ENCODE data around the gene SLC8A2.
"Not testable (repeated sequence)": the region's sequence is repeated elsewhere in the genome, so short reads cannot be mapped to it uniquely, and the experiment has no call there.

The SLC8A2 gene

DNA sequence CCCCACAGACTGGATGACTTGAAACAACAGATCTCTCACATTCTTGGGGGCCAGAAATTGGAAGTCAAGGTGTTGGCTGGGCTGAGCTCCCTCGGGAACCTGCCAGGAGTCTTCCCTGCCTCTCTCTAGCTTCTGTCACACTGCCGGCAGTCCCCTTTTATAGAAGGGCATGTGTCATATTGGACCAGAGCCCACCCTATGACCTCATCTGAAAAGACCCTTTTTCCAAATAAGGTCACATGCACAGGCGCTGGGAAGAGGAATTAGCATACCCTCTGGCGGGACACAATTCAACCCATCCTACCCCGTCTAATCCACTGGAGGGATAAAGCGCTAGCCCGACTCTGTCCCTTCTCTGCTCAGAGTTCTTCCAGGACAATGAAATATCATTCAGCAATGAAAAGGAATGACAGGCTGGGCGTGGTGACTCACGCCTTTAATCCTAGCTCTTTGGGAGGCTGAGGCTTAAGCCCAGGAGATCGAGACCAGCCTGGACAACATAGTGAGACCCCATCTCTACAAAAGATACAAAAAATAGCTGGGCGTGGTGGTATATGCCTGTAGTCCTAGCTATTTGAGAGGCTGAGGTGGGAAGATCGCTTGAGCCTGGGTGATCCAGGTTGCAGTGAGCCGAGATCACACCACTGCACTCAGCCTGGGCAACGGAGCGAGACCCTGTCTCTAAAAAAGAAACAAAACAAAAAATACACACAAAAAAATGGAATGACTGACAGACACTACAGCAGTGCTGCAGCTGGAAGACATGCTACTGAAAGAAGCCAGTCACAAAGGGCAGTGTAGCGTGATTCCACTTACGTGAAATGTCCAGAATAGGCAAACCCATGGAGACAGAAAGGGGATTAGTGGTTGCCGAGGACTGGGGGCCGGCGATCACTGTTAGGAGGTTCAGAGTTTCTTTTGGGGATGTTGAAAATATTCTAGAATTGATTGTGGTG is 80.9 kb downstream of the SLC8A2 start:
- H3K4me1 ChIP-seq (ENCODE audit: insufficient read depth, low read length, severe bottlenecking): no peaks in the 10 kb centered on the region
- H3K4me2 ChIP-seq (ENCODE audit: low read length): no peak overlapping the region
- H2AFZ ChIP-seq (ENCODE audit: low read length): no peak overlapping the region
- H3K9me3 ChIP-seq (ENCODE audit: low read length): no peaks in the 10 kb centered on the region
- H4K20me1 ChIP-seq (ENCODE audit: insufficient read depth, low read length): no peaks in the 10 kb centered on the region
- TF ChIP-seq, protein P1, sequence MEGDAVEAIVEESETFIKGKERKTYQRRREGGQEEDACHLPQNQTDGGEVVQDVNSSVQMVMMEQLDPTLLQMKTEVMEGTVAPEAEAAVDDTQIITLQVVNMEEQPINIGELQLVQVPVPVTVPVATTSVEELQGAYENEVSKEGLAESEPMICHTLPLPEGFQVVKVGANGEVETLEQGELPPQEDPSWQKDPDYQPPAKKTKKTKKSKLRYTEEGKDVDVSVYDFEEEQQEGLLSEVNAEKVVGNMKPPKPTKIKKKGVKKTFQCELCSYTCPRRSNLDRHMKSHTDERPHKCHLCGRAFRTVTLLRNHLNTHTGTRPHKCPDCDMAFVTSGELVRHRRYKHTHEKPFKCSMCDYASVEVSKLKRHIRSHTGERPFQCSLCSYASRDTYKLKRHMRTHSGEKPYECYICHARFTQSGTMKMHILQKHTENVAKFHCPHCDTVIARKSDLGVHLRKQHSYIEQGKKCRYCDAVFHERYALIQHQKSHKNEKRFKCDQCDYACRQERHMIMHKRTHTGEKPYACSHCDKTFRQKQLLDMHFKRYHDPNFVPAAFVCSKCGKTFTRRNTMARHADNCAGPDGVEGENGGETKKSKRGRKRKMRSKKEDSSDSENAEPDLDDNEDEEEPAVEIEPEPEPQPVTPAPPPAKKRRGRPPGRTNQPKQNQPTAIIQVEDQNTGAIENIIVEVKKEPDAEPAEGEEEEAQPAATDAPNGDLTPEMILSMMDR (IDR thresholded peaks at IDR 0.05; ENCODE audit: low read length): no peak
- no peaks in the 10 kb centered on the region for H3K27me3 ChIP-seq (ENCODE audit: insufficient read depth, low read length)
- H3K36me3 ChIP-seq (ENCODE audit: insufficient read depth, low read length): no peaks in the 10 kb centered on the region
- no peak overlapping the region for H3K4me3 ChIP-seq (ENCODE audit: low read depth, low read length, poor library complexity, severe bottlenecking)
- H3K9ac ChIP-seq (ENCODE audit: low read length): no peak overlapping the region
- no peaks in the 10 kb centered on the region for H3K9me2 ChIP-seq (ENCODE audit: low read depth, low read length)
- no peaks in the 10 kb centered on the region for H3K79me2 ChIP-seq (ENCODE audit: insufficient read depth, low read length)
- H3F3A ChIP-seq (ENCODE audit: insufficient read depth, low read length): no peaks in the 10 kb centered on the region
- no peak overlapping the region for H3K27ac ChIP-seq (ENCODE audit: low read depth, low read length, poor library complexity, severe bottlenecking)

DNA sequence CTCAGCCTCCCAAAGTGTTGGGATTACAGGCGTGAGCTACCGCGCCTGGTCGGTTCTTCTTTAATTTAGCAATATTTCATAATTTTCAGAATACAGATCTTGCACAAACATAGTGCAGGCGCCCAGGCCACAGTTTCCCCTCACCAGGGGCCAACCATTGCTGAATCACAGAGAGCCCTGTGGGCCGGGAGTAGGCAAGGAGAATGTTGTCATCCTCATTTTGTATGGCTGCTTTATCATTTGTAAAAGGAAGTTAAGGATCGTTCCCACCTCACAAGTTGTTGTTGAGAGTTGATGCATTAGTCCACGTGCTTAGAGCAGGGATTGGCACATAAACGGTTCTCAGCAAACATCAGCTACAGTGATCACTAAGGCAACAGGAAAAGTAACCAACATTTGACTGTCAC is 82.5 kb downstream of the SLC8A2 start:
- no peaks in the 10 kb centered on the region for H3K79me2 ChIP-seq (ENCODE audit: insufficient read depth, low read length)
- no peak overlapping the region for H2AFZ ChIP-seq (ENCODE audit: low read length)
- H3K4me3 ChIP-seq (ENCODE audit: low read depth, low read length, poor library complexity, severe bottlenecking): no peak overlapping the region
- no peak overlapping the region for H3K27ac ChIP-seq (ENCODE audit: low read depth, low read length, poor library complexity, severe bottlenecking)
- H4K20me1 ChIP-seq (ENCODE audit: insufficient read depth, low read length): no peaks in the 10 kb centered on the region
- no peaks in the 10 kb centered on the region for H3K27me3 ChIP-seq (ENCODE audit: insufficient read depth, low read length)
- no peaks in the 10 kb centered on the region for H3F3A ChIP-seq (ENCODE audit: insufficient read depth, low read length)
- H3K4me1 ChIP-seq (ENCODE audit: insufficient read depth, low read length, severe bottlenecking): no peaks in the 10 kb centered on the region
- no peaks in the 10 kb centered on the region for H3K36me3 ChIP-seq (ENCODE audit: insufficient read depth, low read length)
- TF ChIP-seq EZH2 (IDR thresholded peaks at IDR 0.05; ENCODE audit: borderline replicate concordance, low read length): no peak
- TF ChIP-seq, protein P1 (IDR thresholded peaks at IDR 0.05; ENCODE audit: low read length): no peak
- H3K9me2 ChIP-seq (ENCODE audit: low read depth, low read length): no peaks in the 10 kb centered on the region
- no peaks in the 10 kb centered on the region for H3K9me3 ChIP-seq (ENCODE audit: low read length)
- H3K4me2 ChIP-seq (ENCODE audit: low read length): no peak overlapping the region
- H3K9ac ChIP-seq (ENCODE audit: low read length): no peak overlapping the region

DNA sequence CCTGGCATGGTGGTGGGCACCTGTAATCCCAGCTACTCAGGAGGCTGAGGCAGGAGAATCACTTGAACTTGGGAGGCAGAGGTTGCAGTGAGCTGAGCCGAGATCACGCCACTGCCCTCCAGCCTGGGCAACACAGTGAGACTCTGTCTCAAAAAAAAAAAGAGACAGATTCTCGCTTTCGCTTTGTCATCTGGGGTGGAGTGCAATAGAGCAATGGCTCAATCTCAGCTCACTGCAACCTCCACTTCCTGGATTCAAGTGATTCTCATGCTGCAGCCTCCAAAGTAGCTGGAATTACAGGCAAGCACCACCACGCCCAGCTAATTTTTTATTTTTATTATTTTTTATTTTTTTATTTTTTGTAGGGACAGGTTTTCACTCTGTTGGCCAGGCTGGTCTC is 83.0 kb downstream of the SLC8A2 start:
- not testable (repeated sequence) for H3F3A ChIP-seq (ENCODE audit: insufficient read depth, low read length); H3K79me2 ChIP-seq (ENCODE audit: insufficient read depth, low read length); H3K27me3 ChIP-seq (ENCODE audit: insufficient read depth, low read length); H3K9ac ChIP-seq (ENCODE audit: low read length); H3K9me2 ChIP-seq (ENCODE audit: low read depth, low read length); H3K27ac ChIP-seq (ENCODE audit: low read depth, low read length, poor library complexity, severe bottlenecking); H3K36me3 ChIP-seq (ENCODE audit: insufficient read depth, low read length); H3K9me3 ChIP-seq (ENCODE audit: low read length); H3K4me3 ChIP-seq (ENCODE audit: low read depth, low read length, poor library complexity, severe bottlenecking); H2AFZ ChIP-seq (ENCODE audit: low read length); H3K4me2 ChIP-seq (ENCODE audit: low read length); H3K4me1 ChIP-seq (ENCODE audit: insufficient read depth, low read length, severe bottlenecking); H4K20me1 ChIP-seq (ENCODE audit: insufficient read depth, low read length)

DNA sequence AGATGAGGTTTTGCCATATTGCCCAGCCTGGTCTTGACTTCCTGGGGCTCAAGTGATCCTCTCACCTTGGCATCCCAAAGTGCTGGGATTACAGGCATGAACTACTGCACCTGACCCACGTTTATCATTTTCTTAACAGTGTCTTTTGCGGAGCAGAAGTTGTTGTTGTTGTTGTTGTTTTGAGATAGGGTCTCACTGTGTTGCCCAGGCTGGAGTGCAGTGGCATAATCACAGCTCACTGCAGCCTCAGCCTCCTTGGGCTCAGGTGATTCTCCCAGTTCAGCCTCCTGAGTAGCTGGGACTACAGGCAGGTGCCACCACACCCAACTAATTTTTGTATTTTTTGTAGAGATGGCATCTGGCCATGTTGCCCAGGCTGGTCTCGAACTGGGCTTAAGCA is 84.1 kb downstream of the SLC8A2 start:
- H4K20me1 ChIP-seq (ENCODE audit: insufficient read depth, low read length); H3K9ac ChIP-seq (ENCODE audit: low read length); H3K4me2 ChIP-seq (ENCODE audit: low read length); H3K4me1 ChIP-seq (ENCODE audit: insufficient read depth, low read length, severe bottlenecking); H3K27ac ChIP-seq (ENCODE audit: low read depth, low read length, poor library complexity, severe bottlenecking); H3K79me2 ChIP-seq (ENCODE audit: insufficient read depth, low read length); H3K36me3 ChIP-seq (ENCODE audit: insufficient read depth, low read length); H3F3A ChIP-seq (ENCODE audit: insufficient read depth, low read length); H3K9me3 ChIP-seq (ENCODE audit: low read length); H3K4me3 ChIP-seq (ENCODE audit: low read depth, low read length, poor library complexity, severe bottlenecking); H3K27me3 ChIP-seq (ENCODE audit: insufficient read depth, low read length); H2AFZ ChIP-seq (ENCODE audit: low read length); H3K9me2 ChIP-seq (ENCODE audit: low read depth, low read length): not testable (repeated sequence)

DNA sequence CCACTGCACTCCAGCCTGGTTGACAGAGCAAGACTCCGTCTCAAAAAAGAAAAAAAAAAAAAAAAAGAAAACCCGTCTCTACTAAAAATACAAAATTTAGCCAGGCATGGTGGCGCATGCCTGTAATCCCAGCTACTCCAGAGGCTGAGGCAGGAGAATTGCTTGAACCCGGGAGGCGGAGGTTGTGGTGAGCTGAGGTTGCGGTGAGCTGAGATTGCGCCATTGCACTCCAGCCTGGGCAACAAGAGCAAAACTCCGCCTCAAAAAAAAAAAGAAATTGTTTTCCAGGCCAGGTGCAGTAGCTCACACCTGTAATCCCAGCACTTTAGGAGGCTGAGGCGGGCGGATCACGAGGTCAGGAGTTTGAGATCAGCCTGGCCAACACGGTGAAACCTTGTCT is 85.1 kb downstream of the SLC8A2 start:
- not testable (repeated sequence) for H3K9me3 ChIP-seq (ENCODE audit: low read length); H2AFZ ChIP-seq (ENCODE audit: low read length); H3K4me3 ChIP-seq (ENCODE audit: low read depth, low read length, poor library complexity, severe bottlenecking); H3K36me3 ChIP-seq (ENCODE audit: insufficient read depth, low read length); H3F3A ChIP-seq (ENCODE audit: insufficient read depth, low read length); H3K27me3 ChIP-seq (ENCODE audit: insufficient read depth, low read length); H3K27ac ChIP-seq (ENCODE audit: low read depth, low read length, poor library complexity, severe bottlenecking); H3K9ac ChIP-seq (ENCODE audit: low read length); H3K4me1 ChIP-seq (ENCODE audit: insufficient read depth, low read length, severe bottlenecking); H3K9me2 ChIP-seq (ENCODE audit: low read depth, low read length); H3K4me2 ChIP-seq (ENCODE audit: low read length); H3K79me2 ChIP-seq (ENCODE audit: insufficient read depth, low read length); H4K20me1 ChIP-seq (ENCODE audit: insufficient read depth, low read length)

DNA sequence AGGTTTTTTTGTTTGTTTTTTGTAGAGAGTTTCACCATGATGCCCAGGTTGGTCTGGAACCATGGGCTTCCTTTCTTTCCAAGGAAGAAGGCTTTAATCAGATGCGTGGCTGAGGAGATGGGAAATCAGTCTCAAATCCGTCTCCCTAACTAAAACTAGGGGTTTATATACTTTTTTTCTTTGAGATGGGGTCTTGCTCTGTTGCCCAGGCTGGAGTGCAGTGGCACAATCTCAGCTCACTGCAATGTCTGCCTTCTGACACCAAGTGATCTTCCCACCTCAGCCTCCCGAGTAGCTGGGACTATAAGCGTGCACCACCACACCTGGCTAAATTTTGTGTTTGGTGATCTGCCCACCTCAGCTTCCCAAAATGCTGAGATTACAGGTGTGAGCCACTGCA is 87.2 kb downstream of the SLC8A2 start:
- not testable (repeated sequence) for H4K20me1 ChIP-seq (ENCODE audit: insufficient read depth, low read length); H2AFZ ChIP-seq (ENCODE audit: low read length); H3K9ac ChIP-seq (ENCODE audit: low read length); H3K9me2 ChIP-seq (ENCODE audit: low read depth, low read length); H3K4me3 ChIP-seq (ENCODE audit: low read depth, low read length, poor library complexity, severe bottlenecking); H3K27me3 ChIP-seq (ENCODE audit: insufficient read depth, low read length); H3K79me2 ChIP-seq (ENCODE audit: insufficient read depth, low read length); H3F3A ChIP-seq (ENCODE audit: insufficient read depth, low read length); H3K9me3 ChIP-seq (ENCODE audit: low read length); H3K4me1 ChIP-seq (ENCODE audit: insufficient read depth, low read length, severe bottlenecking); H3K4me2 ChIP-seq (ENCODE audit: low read length); H3K27ac ChIP-seq (ENCODE audit: low read depth, low read length, poor library complexity, severe bottlenecking)
- H3K36me3 ChIP-seq (ENCODE audit: insufficient read depth, low read length): peaks cover 30% of the 10 kb centered on the region
